Smooth muscle cell of trachea (primary cell): Measurements from ENCODE around the gene ZBED4. TPM values are rescaled to one million over a fixed set of nuclear protein-coding genes. Genes with fewer than 3 reads are reported as not detected.

Source experiments
- total RNA-seq: library from RNA; depleted of rRNA; stranded (reverse); fragments of >200 nt; gene quantifications from 2 replicates; pipeline ENCODE4 v1.2.1, GENCODE V29; 2014

The ZBED4 gene, protein sequence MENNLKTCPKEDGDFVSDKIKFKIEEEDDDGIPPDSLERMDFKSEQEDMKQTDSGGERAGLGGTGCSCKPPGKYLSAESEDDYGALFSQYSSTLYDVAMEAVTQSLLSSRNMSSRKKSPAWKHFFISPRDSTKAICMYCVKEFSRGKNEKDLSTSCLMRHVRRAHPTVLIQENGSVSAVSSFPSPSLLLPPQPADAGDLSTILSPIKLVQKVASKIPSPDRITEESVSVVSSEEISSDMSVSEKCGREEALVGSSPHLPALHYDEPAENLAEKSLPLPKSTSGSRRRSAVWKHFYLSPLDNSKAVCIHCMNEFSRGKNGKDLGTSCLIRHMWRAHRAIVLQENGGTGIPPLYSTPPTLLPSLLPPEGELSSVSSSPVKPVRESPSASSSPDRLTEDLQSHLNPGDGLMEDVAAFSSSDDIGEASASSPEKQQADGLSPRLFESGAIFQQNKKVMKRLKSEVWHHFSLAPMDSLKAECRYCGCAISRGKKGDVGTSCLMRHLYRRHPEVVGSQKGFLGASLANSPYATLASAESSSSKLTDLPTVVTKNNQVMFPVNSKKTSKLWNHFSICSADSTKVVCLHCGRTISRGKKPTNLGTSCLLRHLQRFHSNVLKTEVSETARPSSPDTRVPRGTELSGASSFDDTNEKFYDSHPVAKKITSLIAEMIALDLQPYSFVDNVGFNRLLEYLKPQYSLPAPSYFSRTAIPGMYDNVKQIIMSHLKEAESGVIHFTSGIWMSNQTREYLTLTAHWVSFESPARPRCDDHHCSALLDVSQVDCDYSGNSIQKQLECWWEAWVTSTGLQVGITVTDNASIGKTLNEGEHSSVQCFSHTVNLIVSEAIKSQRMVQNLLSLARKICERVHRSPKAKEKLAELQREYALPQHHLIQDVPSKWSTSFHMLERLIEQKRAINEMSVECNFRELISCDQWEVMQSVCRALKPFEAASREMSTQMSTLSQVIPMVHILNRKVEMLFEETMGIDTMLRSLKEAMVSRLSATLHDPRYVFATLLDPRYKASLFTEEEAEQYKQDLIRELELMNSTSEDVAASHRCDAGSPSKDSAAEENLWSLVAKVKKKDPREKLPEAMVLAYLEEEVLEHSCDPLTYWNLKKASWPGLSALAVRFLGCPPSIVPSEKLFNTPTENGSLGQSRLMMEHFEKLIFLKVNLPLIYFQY
- total RNA-seq: 7.7 and 8.8 TPM in 2 replicates

DNA sequence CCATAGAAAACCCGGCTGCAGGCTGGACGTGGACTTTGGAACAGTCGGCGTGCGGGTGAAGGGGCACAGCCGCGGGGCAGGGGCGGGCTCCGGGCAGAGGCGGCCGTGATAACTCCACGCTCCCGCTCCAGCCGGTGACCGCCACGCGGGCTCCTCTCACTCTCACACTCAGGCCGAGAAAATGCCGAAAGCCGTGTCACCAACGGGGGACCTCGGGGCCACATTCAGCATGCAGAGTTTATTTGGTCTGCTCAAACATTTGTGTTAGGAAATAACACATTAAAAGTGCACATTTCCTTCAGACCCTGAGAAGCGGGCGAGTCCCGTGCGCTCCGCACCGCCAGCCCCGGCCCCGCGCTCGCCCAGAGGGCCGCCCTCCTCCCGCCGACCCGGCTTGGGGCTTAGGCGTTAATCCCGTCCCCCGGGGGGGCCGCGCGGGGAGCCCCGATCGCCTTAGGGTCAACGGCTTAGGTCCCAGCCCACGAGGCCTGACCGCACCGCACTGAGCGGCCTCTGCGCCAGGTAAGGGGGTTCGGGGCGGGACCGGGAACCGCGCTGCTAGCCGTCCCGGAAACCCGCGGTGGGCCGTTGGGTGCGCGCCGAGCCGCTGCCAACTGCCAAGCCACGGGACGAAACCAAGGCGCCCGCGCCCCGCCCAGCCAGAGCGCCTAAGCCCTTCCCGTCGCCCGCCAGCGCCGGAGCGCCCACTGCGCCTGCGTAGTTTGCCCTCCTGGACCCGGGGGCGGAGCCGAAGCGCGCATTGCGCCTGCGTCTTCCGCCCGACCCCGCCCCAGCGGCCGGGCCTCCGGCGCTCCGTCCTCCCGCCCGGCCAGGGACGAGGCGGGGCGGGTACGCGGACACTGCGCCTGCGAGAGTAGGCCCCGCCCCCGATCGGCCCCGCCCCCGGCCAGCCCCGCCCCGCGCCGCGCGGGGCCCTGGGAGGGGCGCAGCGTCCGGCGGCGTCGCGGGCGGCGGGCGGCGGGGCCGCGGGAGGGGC lies at the start of gene ZBED4:
Gene ZBED4 (plus strand): TSS at position 947 of the 997 bp plus-strand sequence. CDS start 29,819 bp downstream, outside the sequence.

DNA sequence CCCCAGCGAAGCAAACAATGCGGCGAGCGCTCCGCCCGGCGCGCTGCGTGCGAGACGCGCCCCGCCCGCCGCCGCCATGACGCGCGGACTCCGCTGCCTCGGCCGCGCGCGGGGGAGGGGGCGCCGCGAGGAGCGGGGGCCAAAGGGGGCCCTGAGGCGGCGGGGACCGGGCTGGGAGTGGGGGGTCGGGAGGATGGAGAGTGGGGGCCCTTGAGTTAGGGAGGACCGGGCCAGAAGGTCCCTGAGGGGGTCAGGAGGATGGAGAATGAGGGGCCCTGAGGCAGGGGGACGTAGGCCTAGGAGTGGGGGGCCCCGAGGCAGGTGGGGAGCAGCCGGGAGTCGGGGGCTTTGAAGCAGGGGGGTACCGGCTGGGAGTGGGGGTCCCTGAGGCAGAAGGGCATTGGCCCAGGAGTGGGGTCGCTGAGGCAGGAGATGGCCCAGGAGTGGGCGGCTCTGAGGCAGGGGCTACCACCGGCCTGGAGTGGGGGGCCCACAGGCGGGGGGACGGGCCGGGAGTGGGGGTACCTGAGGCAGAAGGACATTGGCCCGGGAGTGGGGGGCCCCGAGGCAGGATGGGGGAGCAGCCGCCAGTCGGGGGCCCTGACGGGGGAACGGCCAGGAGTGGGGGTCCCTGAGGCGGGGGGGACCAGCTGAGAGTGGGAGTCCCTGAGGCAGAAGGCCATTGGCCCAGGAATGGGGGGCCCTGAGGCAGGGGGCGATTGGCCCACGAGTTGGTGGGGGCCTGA lies 25.6 kb upstream of the ZBED4 start, which contains the start of gene BRD1:
Gene BRD1 (minus strand): TSS at position 21 of the 746 bp plus-strand sequence. CDS start 3,556 bp downstream, outside the sequence.

DNA sequence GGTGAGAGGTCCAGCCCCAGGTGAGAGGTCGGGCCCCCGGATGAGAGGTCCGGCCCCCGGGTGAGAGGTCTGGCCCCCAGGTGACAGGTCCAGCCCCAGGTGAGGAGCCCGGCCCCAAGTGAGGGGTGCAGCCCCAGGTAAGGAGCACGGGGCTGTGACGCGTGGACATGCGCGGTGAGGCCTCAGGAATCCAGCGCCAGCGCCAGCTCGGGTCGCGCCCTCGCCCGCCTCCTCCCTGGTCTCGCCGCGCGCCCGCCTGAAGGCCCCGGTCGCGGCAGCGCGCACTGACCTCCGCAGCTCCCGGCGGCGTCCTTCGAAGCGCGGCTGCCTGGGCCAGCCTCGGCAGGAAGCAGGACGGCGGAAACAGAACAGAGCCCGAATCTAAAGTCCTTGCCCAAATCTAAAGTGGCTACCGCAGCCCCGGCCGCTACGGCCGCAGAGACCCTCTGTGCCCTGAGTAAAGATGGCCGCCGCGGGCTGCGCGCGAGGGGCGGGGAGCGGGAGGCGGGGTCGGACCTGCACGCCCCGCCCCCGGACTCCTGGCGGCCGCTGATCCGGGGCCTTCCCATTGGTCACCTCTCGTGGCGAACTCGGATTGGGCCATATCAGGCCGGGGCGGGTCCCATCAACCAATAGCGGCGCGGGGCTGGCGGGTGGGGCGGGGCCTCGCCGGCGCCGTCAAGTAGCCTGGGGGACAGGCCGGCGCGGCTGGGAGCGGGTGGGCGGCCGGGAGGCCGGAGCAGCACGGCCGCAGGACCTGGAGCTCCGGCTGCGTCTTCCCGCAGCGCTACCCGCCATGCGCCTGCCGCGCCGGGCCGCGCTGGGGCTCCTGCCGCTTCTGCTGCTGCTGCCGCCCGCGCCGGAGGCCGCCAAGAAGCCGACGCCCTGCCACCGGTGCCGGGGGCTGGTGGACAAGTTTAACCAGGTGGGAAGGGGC lies 64.6 kb downstream of the ZBED4 start, which contains the start of the genes ALG12 and CRELD2:
Gene ALG12 (minus strand): TSS at position 465 of the 937 bp plus-strand sequence. CDS start 4,673 bp downstream, outside the sequence.
Gene CRELD2 (plus strand): TSS at position 661 of the 937 bp plus-strand sequence. CDS start 136 bp downstream, at position 797.

Other genes starting within 250 kb of the ZBED4 start
- gene BRD1, start 26.0 kb upstream of the ZBED4 start, total RNA-seq: 28.4 and 30.8 TPM in 2 replicates
- gene ALG12, start 64.6 kb downstream of the ZBED4 start, total RNA-seq: 18.0 and 36.6 TPM in 2 replicates
- 82.6 and 85.8 TPM in 2 replicates for gene CRELD2, start 64.8 kb downstream of the ZBED4 start, total RNA-seq
- 36.5 and 53.8 TPM in 2 replicates for gene PIM3, start 106.9 kb downstream of the ZBED4 start, total RNA-seq
- gene IL17REL, start 158.9 kb downstream of the ZBED4 start, total RNA-seq: under 0.01 TPM in 2 replicates
- not detected in 2 replicates for gene TTLL8, start 204.5 kb downstream of the ZBED4 start, total RNA-seq
- gene MLC1, start 231.6 kb downstream of the ZBED4 start, total RNA-seq: under 0.01 TPM in 1 of 2 replicates, not detected in the other
- gene MOV10L1, start 236.2 kb downstream of the ZBED4 start, total RNA-seq: 1.0 and 1.3 TPM in 2 replicates